Mononuclear cell (primary cell): ENCODE results near the gene ATF4. TPM values are rescaled to one million over a fixed set of nuclear protein-coding genes. Genes with fewer than 3 reads are reported as not detected.
A peak's percentile ranks its signal among the peaks of the same experiment; 100 is the strongest.
"Not testable (repeated sequence)": the region's sequence is repeated elsewhere in the genome, so short reads cannot be mapped to it uniquely, and the experiment has no call there.

Experiments
- H3K27me3 ChIP-seq: 2 replicates; pipeline ENCODE4 v1.6.0; 2011; ENCODE audit warnings: low read length, control low read depth; ENCODE audit not compliant: insufficient read depth
- H3K4me1 ChIP-seq: 2 replicates; pipeline ENCODE4 v1.5.1; 2011; ENCODE audit warnings: mild to moderate bottlenecking, low read length, control low read depth; ENCODE audit not compliant: insufficient read depth
- H3K4me3 ChIP-seq: 2 replicates; pipeline ENCODE4 v1.5.1; 2011; ENCODE audit warnings: mild to moderate bottlenecking, low read length, moderate library complexity
- H3K9me3 ChIP-seq: 2 replicates; pipeline ENCODE4 v1.5.1; 2011; ENCODE audit warnings: low read depth, mild to moderate bottlenecking, control low read depth, low read length
- total RNA-seq: library from RNA; depleted of rRNA; stranded (reverse); fragments of >200 nt; gene quantifications from one replicate; pipeline ENCODE4 v1.2.3, GENCODE V29; 2012

The ATF4 gene
- total RNA-seq, 1 donor: 274 TPM

DNA sequence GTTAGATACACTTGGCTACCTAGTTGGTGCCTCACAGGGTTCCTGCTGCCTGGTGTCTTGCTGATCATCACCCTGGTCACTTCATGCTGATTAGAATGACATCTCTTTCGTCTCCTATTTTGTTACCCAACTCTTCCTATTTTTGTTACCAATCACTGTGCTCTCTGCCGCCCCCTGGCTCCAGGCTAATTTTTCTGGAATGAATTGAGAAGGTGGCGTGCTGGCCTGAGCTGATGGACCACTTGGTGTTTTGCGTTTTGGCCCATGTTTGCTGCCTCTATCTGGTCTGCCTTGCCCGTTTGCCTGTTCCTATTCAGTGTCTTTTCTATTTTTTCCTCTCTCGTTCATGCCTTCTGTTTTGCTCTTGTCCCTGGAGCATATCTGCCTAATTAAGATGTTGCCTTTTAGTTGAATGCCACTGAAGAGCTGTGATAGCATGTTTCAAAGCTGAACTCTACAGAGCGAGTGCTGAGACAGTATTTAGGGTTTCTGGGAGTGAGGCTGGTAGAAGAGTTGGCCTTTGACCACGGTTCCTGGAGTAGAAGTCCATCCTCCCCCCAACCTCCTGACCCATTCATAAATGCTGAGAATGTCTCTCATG lies 5.9 kb upstream of the ATF4 start:
- no peaks in the 10 kb centered on the region for H3K27me3 ChIP-seq
- no peak overlapping the region for H3K4me3 ChIP-seq
- H3K4me1 ChIP-seq: peaks cover 13% of the 10 kb centered on the region

DNA sequence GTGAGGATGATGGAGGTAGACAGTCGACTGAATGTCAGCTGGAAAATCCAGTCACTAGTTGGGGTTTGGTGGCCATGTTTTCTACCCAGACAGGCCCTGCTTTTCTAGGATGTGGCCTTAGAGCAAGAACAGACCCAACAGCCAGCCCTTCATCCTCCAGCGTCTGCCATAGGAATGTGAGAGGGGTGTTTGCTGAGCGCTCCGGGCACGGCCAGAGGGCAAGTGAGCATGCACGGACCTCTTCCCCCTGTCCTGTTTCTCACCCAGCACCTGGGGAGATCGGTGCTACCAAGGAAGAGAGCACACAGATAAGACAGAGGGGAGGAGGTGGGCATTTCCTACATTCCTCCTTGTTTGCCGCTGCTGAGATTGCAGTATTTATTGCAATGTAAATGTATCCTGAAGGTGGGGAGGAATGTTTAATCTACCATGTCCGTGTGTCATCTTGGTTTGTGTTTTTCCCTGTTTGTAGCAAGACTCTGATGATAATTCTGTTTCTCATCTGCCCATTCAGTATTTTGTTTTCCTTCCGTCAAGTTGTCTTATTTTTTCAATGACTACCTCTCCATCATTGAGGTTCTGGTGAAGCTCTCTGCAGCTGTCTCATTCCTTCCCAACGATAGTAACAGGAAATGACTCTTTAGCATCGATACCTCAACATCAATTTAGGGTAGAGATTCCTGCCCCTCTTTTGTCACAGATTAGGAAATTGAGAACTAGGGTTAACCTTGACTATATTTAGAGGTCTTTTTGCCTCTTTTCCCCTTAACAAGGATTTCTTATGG lies 4.9 kb upstream of the ATF4 start:
- Histone ChIP-seq H3K27me3 (no peaks in the 10 kb centered on the region), H3K4me1 (peaks cover 16% of the 10 kb centered on the region), H3K4me3 (no peak overlapping the region), H3K9me3 (no peaks in the 10 kb centered on the region)

More for the DNA sequence above, 5.9 kb upstream of the ATF4 start:
- H3K9me3 ChIP-seq: no peaks in the 10 kb centered on the region

DNA sequence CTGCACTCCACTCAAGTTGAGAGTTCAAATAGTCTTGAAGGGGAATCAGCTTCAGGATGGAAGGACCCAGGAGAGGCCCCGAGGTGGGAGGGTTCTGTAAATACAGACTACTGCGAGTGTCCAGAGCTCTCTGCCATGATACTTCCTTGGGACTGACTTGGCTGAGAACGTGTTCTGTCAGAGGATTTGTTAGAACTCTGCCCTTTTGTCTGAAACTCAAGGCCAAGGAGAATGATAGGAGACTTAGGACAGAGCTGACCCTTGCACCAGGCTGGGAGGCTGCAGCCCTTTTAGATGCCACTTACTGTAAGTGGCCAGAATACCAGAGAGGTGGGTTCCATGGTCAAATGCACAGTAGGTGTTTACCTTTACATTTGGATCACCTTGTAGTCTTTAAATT lies 2.9 kb upstream of the ATF4 start:
- no peaks in the 10 kb centered on the region for H3K27me3 ChIP-seq
- H3K9me3 ChIP-seq: no peaks in the 10 kb centered on the region
- peaks cover 29% of the 10 kb centered on the region for H3K4me1 ChIP-seq
- no peak overlapping the region for H3K4me3 ChIP-seq

DNA sequence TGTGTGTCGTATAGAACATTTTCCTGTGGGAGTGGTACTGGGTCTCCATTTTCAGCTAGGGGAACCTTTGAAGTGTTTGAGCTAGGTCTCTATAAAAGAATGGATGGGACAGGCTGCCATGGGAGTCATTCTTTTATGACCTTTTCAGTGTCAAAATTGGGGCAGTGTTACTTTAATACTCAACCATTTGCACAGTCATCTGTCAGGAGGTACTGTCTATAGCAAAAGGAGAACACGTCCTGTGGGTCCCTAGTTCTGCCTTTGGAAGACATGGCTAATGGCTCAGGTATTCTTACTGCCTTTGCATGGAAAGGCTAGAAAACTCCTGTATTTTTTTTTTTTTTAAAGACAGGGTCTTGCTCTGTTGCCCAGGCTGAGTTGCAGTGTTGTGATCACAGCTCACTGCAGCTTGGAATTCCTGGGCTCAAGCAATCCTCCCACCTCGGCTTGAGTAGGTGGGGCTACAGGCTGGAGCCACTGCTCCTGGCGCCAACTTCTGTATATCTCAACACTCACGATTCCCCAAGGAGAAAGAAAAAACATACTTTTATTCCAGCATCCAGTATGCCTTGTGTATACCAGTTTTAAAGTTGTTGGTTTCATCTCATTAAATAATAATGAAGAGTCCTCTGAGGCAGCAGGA lies 2.1 kb upstream of the ATF4 start:
- H3K27me3 ChIP-seq: no peaks in the 10 kb centered on the region

DNA sequence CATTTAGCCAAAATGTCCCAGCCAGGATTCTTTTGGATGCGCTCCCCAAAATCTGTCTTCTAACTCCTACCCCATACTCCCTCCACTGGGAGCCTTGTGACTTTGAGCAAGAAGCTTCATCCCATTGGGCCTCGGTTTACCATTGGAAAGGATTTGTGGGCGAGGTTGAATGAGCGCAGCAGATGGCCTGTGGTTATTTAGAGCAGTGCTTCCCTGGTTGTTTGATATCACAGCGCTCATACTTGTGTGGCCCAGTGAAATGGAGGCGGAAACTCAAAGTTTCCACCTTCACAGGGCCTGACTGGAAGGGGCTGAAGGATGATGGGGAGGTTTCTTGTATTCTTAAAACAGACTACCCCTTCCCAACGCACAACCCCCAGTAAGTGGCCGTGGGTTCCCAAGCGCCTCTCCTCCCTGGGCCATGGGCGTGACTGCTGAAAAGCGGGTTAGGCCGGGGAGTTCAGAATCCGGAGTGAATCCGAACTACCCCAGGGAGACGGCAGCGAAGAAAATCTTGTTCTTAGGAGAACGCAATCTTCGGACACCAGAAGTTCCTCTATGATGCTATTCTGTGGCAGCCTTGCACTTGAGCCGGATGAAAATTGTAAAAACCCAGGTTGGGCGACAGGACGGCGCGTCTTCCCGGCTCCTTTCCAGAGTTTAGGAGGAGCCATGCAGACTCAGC lies 1.2 kb upstream of the ATF4 start:
- Histone ChIP-seq H3K4me3 (peak overlapping the region; percentile 100), H3K4me1 (peaks cover 45% of the 10 kb centered on the region), H3K9me3 (no peaks in the 10 kb centered on the region), H3K27me3 (no peaks in the 10 kb centered on the region)

More for the DNA sequence above, 2.1 kb upstream of the ATF4 start:
- Histone ChIP-seq H3K4me1 (peaks cover 37% of the 10 kb centered on the region), H3K9me3 (no peaks in the 10 kb centered on the region), H3K4me3 (no peak overlapping the region)

DNA sequence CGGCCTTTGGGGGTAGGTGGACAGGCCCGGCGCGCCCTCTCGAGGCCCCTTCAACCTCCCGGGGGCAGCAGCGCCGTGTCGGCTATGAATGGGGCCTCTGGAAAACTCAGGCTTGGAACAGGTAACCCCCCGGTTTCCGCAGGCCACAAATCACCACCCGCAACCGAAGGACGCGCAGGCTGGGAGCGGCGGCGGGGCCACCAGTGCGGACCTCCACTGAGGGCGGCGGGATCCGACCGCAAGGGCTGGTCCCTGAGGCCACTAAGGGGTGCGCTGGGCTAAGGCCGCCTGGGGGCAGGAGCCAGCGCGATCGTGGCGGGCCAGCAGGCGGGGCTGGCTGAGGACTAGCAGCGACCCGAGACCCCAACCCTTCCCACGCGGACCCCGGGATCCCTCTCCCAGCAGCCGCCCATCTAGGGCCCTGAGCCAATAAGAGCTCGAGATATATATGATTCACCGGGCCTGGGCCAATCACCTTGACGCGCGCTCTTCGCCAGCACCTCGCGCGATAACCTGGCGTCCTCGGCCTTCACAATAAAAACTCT lies 609 bp upstream of the ATF4 start:
- H3K27me3 ChIP-seq: no peaks in the 10 kb centered on the region
- H3K4me3 ChIP-seq: peak overlapping the region; percentile 100
- H3K9me3 ChIP-seq: no peaks in the 10 kb centered on the region
- H3K4me1 ChIP-seq: peaks cover 49% of the 10 kb centered on the region

DNA sequence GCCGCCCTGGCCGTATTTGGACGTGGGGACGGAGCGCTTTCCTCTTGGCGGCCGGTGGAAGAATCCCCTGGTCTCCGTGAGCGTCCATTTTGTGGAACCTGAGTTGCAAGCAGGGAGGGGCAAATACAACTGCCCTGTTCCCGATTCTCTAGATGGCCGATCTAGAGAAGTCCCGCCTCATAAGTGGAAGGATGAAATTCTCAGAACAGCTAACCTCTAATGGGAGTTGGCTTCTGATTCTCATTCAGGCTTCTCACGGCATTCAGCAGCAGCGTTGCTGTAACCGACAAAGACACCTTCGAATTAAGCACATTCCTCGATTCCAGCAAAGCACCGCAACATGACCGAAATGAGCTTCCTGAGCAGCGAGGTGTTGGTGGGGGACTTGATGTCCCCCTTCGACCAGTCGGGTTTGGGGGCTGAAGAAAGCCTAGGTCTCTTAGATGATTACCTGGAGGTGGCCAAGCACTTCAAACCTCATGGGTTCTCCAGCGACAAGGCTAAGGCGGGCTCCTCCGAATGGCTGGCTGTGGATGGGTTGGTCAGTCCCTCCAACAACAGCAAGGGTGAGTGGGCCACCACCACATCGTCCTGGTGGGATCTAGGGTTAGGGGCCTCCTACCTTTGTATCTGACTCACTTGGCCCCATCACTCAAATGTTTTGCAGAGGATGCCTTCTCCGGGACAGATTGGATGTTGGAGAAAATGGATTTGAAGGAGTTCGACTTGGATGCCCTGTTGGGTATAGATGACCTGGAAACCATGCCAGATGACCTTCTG lies 934 bp downstream of the ATF4 start:
- not testable (repeated sequence) for H3K9me3 ChIP-seq, H3K27me3 ChIP-seq
- peaks cover 63% of the 10 kb centered on the region for H3K4me1 ChIP-seq
- peak overlapping the region; percentile 100 for H3K4me3 ChIP-seq

DNA sequence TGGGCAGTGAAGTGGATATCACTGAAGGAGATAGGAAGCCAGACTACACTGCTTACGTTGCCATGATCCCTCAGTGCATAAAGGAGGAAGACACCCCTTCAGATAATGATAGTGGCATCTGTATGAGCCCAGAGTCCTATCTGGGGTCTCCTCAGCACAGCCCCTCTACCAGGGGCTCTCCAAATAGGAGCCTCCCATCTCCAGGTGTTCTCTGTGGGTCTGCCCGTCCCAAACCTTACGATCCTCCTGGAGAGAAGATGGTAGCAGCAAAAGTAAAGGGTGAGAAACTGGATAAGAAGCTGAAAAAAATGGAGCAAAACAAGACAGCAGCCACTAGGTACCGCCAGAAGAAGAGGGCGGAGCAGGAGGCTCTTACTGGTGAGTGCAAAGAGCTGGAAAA lies 1.7 kb downstream of the ATF4 start:
- H3K27me3 ChIP-seq: not testable (repeated sequence)
- H3K4me1 ChIP-seq: peaks cover 71% of the 10 kb centered on the region
- peak overlapping the region; percentile 100 for H3K4me3 ChIP-seq

DNA sequence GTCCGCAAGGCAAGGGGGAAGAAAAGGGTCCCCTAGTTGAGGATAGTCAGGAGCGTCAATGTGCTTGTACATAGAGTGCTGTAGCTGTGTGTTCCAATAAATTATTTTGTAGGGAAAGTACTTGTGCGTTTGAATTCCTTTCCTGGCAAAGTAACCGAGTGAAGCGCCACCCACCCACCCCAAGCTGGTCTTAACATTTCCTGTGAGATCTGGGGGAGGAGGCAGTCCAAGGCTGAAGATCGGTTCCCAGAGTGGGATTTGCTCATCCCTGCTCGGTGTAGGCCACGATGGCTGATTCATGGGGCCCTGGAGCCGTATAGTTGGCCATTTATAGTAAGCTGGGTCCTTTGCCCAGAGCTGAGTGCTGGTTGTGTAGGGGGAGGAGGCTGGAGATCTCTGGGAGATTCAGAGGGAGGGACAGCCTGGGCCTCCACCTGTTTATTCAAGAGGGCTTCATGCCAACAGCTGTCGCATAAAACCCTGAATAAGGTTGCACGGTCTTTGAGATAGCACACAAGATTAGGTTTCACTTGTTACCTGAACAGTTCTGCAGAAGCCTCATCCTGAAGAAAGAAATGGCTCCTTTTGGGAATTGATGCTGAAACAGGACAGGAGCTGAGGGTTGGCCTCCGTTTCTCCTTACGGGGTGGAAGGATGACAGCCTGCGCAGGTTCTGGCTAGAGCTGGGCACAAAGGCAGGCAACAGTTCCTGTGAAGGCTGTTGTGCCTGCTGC lies 2.4 kb downstream of the ATF4 start:
- no peaks in the 10 kb centered on the region for H3K27me3 ChIP-seq
- H3K9me3 ChIP-seq: no peaks in the 10 kb centered on the region
- no peak overlapping the region for H3K4me3 ChIP-seq
- peaks cover 78% of the 10 kb centered on the region for H3K4me1 ChIP-seq

More for the DNA sequence above, 1.7 kb downstream of the ATF4 start:
- not testable (repeated sequence) for H3K9me3 ChIP-seq

DNA sequence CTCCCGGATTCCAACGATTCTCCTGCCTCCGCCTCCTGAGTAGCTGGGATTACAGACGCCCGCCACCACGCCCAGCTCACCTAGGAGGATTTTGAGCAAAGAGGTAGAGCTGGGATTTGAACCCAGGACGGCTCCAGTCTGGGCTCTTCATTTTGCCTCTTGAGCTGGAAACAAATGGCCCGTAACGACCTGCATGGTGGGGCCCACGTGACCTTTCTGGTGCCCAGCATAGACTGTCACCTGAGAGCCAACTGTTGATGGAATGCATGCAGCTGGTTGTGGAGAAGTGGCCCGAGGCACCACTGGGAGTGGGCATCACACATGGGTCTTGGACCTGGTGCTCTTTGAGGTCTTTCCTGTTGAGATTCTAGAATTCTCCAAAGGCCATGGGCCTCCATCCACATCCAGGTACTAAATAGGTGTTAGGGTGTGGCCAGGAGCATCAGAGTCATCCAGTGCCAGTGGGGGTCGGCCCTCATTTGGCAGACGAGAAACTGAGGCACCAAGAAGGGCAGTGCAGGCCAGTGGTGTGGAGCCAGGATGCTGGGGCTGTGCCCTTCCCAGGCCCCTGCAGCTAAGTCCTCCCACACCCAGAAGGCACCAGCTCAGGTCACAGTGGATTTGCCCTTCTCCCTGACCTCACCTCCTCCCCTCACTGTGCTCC lies 3.9 kb downstream of the ATF4 start:
- no peaks in the 10 kb centered on the region for H3K27me3 ChIP-seq
- H3K9me3 ChIP-seq: no peaks in the 10 kb centered on the region
- H3K4me3 ChIP-seq: no peak overlapping the region
- H3K4me1 ChIP-seq: peaks cover 82% of the 10 kb centered on the region

DNA sequence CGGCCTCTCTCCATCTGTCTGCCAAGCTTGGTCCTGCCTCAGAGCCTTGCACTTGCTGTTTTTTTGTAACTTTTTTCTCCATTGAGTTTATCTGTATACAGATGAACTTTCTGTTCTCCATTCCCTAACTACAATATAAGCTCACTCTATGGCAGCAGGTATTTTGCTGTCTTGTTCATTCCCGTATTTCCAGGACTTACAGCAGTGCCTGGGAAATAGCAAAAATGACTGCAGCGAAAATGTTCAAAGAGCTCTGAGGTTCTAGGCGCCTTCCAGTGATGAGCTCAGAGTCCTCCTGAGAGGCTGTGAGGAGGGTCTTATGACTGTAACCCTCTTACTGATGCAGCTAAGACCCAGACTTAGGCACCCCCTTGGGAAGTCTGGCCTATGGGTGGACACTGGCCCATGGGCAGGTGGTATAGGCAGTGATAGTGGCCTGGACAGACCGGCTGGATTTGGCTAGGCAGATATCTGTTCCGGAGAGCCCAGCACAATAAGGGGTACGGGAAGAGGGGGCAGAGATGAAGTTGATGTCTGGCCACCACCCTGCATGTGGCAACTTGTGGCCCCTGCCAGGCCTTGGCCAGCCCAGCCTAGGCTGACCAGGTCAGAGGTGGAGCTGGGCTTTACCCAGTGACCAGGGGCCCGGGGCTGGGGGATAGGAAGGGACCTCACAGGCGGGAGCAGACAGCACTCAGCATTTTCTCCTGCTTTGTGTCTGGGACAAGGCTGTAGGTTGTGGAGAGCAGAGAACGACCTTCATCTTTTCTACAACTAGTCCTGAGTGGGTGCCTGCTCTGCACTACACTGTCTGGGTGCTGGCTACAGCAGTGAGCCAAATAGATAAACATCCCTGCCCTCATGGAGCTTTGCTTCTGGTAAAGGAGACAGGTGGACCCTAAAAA lies 4.6 kb downstream of the ATF4 start:
- Histone ChIP-seq H3K4me3 (no peak overlapping the region), H3K9me3 (no peaks in the 10 kb centered on the region), H3K27me3 (no peaks in the 10 kb centered on the region), H3K4me1 (peaks cover 85% of the 10 kb centered on the region)

DNA sequence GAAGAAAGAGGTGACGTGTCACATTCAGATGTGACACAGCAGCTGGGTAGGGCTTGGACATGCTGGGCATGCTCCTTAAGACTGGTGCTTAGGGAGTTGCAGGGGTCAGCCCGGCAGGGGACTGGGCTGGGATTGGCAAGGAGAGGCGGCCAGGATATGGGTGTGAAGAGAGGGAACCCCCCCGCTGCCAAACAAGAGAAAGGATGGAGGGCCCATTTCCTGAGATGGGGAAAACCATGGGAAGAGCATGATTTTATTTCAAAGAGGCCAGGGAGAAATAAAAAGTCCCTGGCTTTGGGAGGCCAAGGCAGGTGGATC lies 5.3 kb downstream of the ATF4 start:
- Histone ChIP-seq H3K27me3 (no peaks in the 10 kb centered on the region), H3K4me1 (peaks cover 91% of the 10 kb centered on the region), H3K4me3 (no peak overlapping the region), H3K9me3 (no peaks in the 10 kb centered on the region)

DNA sequence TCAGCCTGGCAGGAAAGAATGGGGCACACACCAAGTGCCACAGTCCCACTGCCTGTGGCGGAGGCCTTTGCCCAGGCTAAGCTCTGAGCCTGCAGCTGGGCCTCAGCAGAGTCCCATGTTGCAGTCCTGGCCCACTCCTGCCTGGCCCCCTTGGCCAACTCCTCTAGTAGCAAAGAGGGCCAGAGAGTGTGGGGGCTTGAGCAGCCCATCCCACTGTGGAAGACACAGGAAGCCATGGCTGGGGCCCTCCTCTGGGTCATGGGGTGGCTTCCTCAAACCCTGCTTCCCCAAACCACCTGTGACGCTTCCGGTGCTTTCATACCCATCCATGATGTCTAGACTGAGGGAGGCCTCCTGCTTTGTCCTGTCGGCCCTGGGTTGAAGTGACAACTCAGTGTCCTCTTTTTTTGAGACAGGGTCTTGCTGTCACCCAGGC lies 6.4 kb downstream of the ATF4 start:
- no peaks in the 10 kb centered on the region for H3K9me3 ChIP-seq
- H3K4me1 ChIP-seq: peaks cover 96% of the 10 kb centered on the region
- no peak overlapping the region for H3K4me3 ChIP-seq
- no peaks in the 10 kb centered on the region for H3K27me3 ChIP-seq
